ENCODE results near the gene SPINT2.

Gene SPINT2

GRCh38 chr19:38306236-38306635 lies 41.9 kb downstream of the SPINT2 start:
- no peak overlapping the region for H3K9ac ChIP-seq (ENCODE audit: low read length)
- no peaks in the 10 kb centered on the region for H3K4me1 ChIP-seq (ENCODE audit: insufficient read depth, low read length)
- H3K36me3 ChIP-seq (ENCODE audit: insufficient read depth, low read length) = peaks cover 14% of the 10 kb centered on the region
- no peaks in the 10 kb centered on the region for H3K9me3 ChIP-seq (ENCODE audit: low read length)
- H3K27ac ChIP-seq (ENCODE audit: low read depth, low read length) = no peak overlapping the region
- no peak overlapping the region for H3K4me3 ChIP-seq (ENCODE audit: low read depth in 1 of 2, low read length in 2 of 2)
- no peaks in the 10 kb centered on the region for H3K27me3 ChIP-seq (ENCODE audit: control insufficient read depth in 1 of 2, insufficient read depth in 2 of 2, low read length in 2 of 2)

GRCh38 chr19:38307076-38307475 lies 42.7 kb downstream of the SPINT2 start:
- H3K9ac ChIP-seq (ENCODE audit: low read length) = no peak overlapping the region
- H3K27ac ChIP-seq (ENCODE audit: low read depth, low read length) = no peak overlapping the region
- H3K9me3 ChIP-seq (ENCODE audit: low read length) = no peaks in the 10 kb centered on the region
- H3K36me3 ChIP-seq (ENCODE audit: insufficient read depth, low read length) = peaks cover 14% of the 10 kb centered on the region
- no peaks in the 10 kb centered on the region for H3K4me1 ChIP-seq (ENCODE audit: insufficient read depth, low read length)
- no peaks in the 10 kb centered on the region for H3K27me3 ChIP-seq (ENCODE audit: control insufficient read depth in 1 of 2, insufficient read depth in 2 of 2, low read length in 2 of 2)
- no peak overlapping the region for H3K4me3 ChIP-seq (ENCODE audit: low read depth in 1 of 2, low read length in 2 of 2)

GRCh38 chr19:38307597-38307996 lies 43.2 kb downstream of the SPINT2 start:
- Histone ChIP-seq H3K27me3 (ENCODE audit: control insufficient read depth in 1 of 2, insufficient read depth in 2 of 2, low read length in 2 of 2) (no peaks in the 10 kb centered on the region), H3K9ac (ENCODE audit: low read length) (no peak overlapping the region), H3K4me1 (ENCODE audit: insufficient read depth, low read length) (no peaks in the 10 kb centered on the region), H3K9me3 (ENCODE audit: low read length) (no peaks in the 10 kb centered on the region), H3K4me3 (ENCODE audit: low read depth in 1 of 2, low read length in 2 of 2) (no peak overlapping the region), H3K27ac (ENCODE audit: low read depth, low read length) (no peak overlapping the region), H3K36me3 (ENCODE audit: insufficient read depth, low read length) (peaks cover 14% of the 10 kb centered on the region)

GRCh38 chr19:38308006-38308766 lies 43.8 kb downstream of the SPINT2 start:
- Histone ChIP-seq H3K9ac (ENCODE audit: low read length) (no peak overlapping the region), H3K4me3 (ENCODE audit: low read depth in 1 of 2, low read length in 2 of 2) (no peak overlapping the region), H3K4me1 (ENCODE audit: insufficient read depth, low read length) (no peaks in the 10 kb centered on the region), H3K27me3 (ENCODE audit: control insufficient read depth in 1 of 2, insufficient read depth in 2 of 2, low read length in 2 of 2) (no peaks in the 10 kb centered on the region), H3K36me3 (ENCODE audit: insufficient read depth, low read length) (peaks cover 14% of the 10 kb centered on the region), H3K27ac (ENCODE audit: low read depth, low read length) (no peak overlapping the region), H3K9me3 (ENCODE audit: low read length) (no peaks in the 10 kb centered on the region)

GRCh38 chr19:38308926-38309614 lies 44.7 kb downstream of the SPINT2 start:
- Histone ChIP-seq H3K27me3 (ENCODE audit: control insufficient read depth in 1 of 2, insufficient read depth in 2 of 2, low read length in 2 of 2) (no peaks in the 10 kb centered on the region), H3K4me3 (ENCODE audit: low read depth in 1 of 2, low read length in 2 of 2) (no peak overlapping the region), H3K36me3 (ENCODE audit: insufficient read depth, low read length) (peaks cover 14% of the 10 kb centered on the region), H3K4me1 (ENCODE audit: insufficient read depth, low read length) (no peaks in the 10 kb centered on the region), H3K9me3 (ENCODE audit: low read length) (no peaks in the 10 kb centered on the region), H3K9ac (ENCODE audit: low read length) (no peak overlapping the region), H3K27ac (ENCODE audit: low read depth, low read length) (no peak overlapping the region)

- no peak overlapping the region for H3K9ac ChIP-seq (ENCODE audit: low read length)
- H3K4me3 ChIP-seq (ENCODE audit: low read depth in 1 of 2, low read length in 2 of 2) = no peak overlapping the region
- no peaks in the 10 kb centered on the region for H3K27me3 ChIP-seq (ENCODE audit: control insufficient read depth in 1 of 2, insufficient read depth in 2 of 2, low read length in 2 of 2)
- no peaks in the 10 kb centered on the region for H3K9me3 ChIP-seq (ENCODE audit: low read length)
- no peak overlapping the region for H3K27ac ChIP-seq (ENCODE audit: low read depth, low read length)
- H3K4me1 ChIP-seq (ENCODE audit: insufficient read depth, low read length) = no peaks in the 10 kb centered on the region
- peaks cover 14% of the 10 kb centered on the region for H3K36me3 ChIP-seq (ENCODE audit: insufficient read depth, low read length)
Measured at GRCh38 chr19:38309615-38310278, 45.4 kb downstream of the SPINT2 start.

- Histone ChIP-seq H3K9me3 (ENCODE audit: low read length) (no peaks in the 10 kb centered on the region), H3K9ac (ENCODE audit: low read length) (no peak overlapping the region), H3K4me1 (ENCODE audit: insufficient read depth, low read length) (peaks cover 3% of the 10 kb centered on the region), H3K27ac (ENCODE audit: low read depth, low read length) (no peak overlapping the region), H3K4me3 (ENCODE audit: low read depth in 1 of 2, low read length in 2 of 2) (no peak overlapping the region), H3K36me3 (ENCODE audit: insufficient read depth, low read length) (peaks cover 14% of the 10 kb centered on the region), H3K27me3 (ENCODE audit: control insufficient read depth in 1 of 2, insufficient read depth in 2 of 2, low read length in 2 of 2) (no peaks in the 10 kb centered on the region)
Measured at GRCh38 chr19:38310279-38310670, 45.9 kb downstream of the SPINT2 start.

GRCh38 chr19:38310986-38311385 lies 46.6 kb downstream of the SPINT2 start:
- Histone ChIP-seq H3K4me3 (ENCODE audit: low read depth in 1 of 2, low read length in 2 of 2) (no peak overlapping the region), H3K27me3 (ENCODE audit: control insufficient read depth in 1 of 2, insufficient read depth in 2 of 2, low read length in 2 of 2) (no peaks in the 10 kb centered on the region), H3K9me3 (ENCODE audit: low read length) (no peaks in the 10 kb centered on the region), H3K9ac (ENCODE audit: low read length) (no peak overlapping the region), H3K27ac (ENCODE audit: low read depth, low read length) (no peak overlapping the region), H3K4me1 (ENCODE audit: insufficient read depth, low read length) (peaks cover 5% of the 10 kb centered on the region), H3K36me3 (ENCODE audit: insufficient read depth, low read length) (peaks cover 14% of the 10 kb centered on the region)

GRCh38 chr19:38315657-38316476 lies 51.5 kb downstream of the SPINT2 start, which contains the start of gene YIF1B:
TSS of gene YIF1B (minus strand) at chr19:38315947. CDS start at chr19:38315917, 30 bp downstream.
- Histone ChIP-seq H3K9ac (ENCODE audit: low read length) (peak within 1 kb of the TSS; percentile 60), H3K4me3 (ENCODE audit: low read depth in 1 of 2, low read length in 2 of 2) (peak within 1 kb of the TSS; percentile 40 to 73), H3K36me3 (ENCODE audit: insufficient read depth, low read length) (no peaks in the 10 kb centered on the region), H3K4me1 (ENCODE audit: insufficient read depth, low read length) (peaks cover 30% of the 10 kb centered on the region), H3K9me3 (ENCODE audit: low read length) (no peaks in the 10 kb centered on the region), H3K27me3 (ENCODE audit: control insufficient read depth in 1 of 2, insufficient read depth in 2 of 2, low read length in 2 of 2) (no peaks in the 10 kb centered on the region), H3K27ac (ENCODE audit: low read depth, low read length) (peak within 1 kb of the TSS; percentile 61)

- Histone ChIP-seq H3K27me3 (ENCODE audit: control insufficient read depth in 1 of 2, insufficient read depth in 2 of 2, low read length in 2 of 2) (no peaks in the 10 kb centered on the region), H3K27ac (ENCODE audit: low read depth, low read length) (peak overlapping the region; percentile 61), H3K36me3 (ENCODE audit: insufficient read depth, low read length) (no peaks in the 10 kb centered on the region), H3K4me1 (ENCODE audit: insufficient read depth, low read length) (peaks cover 37% of the 10 kb centered on the region), H3K9me3 (ENCODE audit: low read length) (no peaks in the 10 kb centered on the region), H3K4me3 (ENCODE audit: low read depth in 1 of 2, low read length in 2 of 2) (peak overlapping the region; percentile 16 to 65), H3K9ac (ENCODE audit: low read length) (no peak overlapping the region)
Measured at GRCh38 chr19:38316477-38317067, 52.2 kb downstream of the SPINT2 start.

Data from muscle layer of colon (tissue), 2 donors.